Heart left ventricle (tissue), 13 donors: ENCODE measurements around the gene STUB1.

ENCODE experiments used
- POLR2A ChIP-seq, 2 donors: fragments of 450-650 bp; IDR thresholded peaks; one replicate each; pipeline ENCODE4 v1.6.1; 2017; ENCODE audit warnings: antibody characterized with exemption in 2 of 2, mild to moderate bottlenecking in 2 of 2, moderate library complexity in 2 of 2
- TF ChIP-seq, protein P1 (sequence below), 12 donors: fragments of 200-600 bp; sonication (generic) in 4 of 12; IDR thresholded peaks; one replicate each; pipeline versions ENCODE4 v1.5.0 to v1.8.0; 2018 to 2022; ENCODE audit warnings: antibody characterized with exemption in 12 of 12, mild to moderate bottlenecking in 5 of 12
- donor health status: ischemic (EF 13 %, LVEDD 7.1; RV severe dilation, severe dysfunction).
- donor health status: DM: no; HTN: yes; CAD: no.
- donor health status: DM: no; HTN: no; CAD: no.
- donor health status: ischemic (EF 25% LVEDD 6.9; RV normal size, moderate dysfunction).
- donor health status: ischemic (EF 25% LVEDD 5.7; RV mildly dilated, moderate dysfunction).
- donor health status: ischemic (EF 35%, LVEDD 5.7; RV mildly dilated, moderate dysfunction).
- donor health status: nonischemic (EF 11% LVEDD 7.7; RV severe dilation, severe dysfunction).
- donor health status: DM: yes; HTN: yes; CAD: no.
- donor health status: PGD.
- donor health status: ischemic (EF 29% LVEDD 5.4; RV normal size, mild dysfunction).
- donor health status: nonischemic (EF 23%, LVEDD 6.1; RV moderate dilation, normal function).

DNA sequence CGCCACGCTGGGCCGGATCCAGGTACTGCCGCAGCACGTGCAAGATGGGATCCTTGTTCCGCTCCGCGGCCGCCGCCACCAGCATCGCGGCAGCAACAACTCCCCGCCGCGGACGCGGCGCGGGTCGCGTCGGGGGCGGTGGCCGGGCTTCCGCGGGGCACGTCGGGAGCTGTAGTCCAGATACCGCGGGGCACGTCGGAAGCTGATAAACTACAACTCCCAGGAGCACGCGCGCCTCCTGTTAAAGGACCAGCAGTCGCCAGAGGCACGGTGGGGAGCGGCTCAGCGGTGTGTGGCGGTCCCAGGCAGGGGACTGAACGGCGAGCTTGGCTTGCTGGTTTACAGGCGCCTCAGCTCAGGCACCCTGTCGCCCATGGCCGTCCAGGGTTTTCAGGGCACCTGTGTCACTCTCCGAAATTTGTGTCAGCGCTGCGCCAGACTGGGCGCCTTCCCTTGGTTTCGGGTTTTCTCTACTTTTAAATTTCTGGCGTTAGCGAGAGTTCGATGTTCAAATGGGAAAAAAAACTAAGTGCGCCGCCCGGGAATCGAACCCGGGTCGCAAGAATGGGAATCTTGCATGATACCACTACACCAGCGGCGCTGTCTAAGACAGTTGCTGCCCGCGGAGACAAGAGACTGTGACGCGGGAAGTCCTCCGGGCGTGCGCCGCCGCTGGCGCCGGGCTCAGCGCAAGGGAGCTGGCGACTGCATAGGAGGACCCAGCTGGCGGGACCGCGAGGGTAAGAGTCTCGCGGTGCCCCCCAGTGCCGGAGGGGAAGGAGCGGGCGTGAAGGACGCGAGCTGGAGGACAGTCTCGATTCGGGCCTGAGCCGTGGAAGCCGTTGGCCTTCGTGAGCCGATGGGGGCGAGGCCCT lies 43.8 kb upstream of the STUB1 start, which contains the start of gene METTL26:
- TF ChIP-seq, protein P1, sequence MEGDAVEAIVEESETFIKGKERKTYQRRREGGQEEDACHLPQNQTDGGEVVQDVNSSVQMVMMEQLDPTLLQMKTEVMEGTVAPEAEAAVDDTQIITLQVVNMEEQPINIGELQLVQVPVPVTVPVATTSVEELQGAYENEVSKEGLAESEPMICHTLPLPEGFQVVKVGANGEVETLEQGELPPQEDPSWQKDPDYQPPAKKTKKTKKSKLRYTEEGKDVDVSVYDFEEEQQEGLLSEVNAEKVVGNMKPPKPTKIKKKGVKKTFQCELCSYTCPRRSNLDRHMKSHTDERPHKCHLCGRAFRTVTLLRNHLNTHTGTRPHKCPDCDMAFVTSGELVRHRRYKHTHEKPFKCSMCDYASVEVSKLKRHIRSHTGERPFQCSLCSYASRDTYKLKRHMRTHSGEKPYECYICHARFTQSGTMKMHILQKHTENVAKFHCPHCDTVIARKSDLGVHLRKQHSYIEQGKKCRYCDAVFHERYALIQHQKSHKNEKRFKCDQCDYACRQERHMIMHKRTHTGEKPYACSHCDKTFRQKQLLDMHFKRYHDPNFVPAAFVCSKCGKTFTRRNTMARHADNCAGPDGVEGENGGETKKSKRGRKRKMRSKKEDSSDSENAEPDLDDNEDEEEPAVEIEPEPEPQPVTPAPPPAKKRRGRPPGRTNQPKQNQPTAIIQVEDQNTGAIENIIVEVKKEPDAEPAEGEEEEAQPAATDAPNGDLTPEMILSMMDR (IDR thresholded peaks at IDR 0.05), result no peak
- TF ChIP-seq POLR2A (IDR thresholded peaks at IDR 0.05), result peak in 1 of 2 donors; percentile 74
